CD8-positive, alpha-beta memory T cell (primary cell): Measurements from ENCODE around the gene MTOR. TPM values are rescaled to one million over a fixed set of nuclear protein-coding genes. Genes with fewer than 3 reads are reported as not detected.
"Not testable (repeated sequence)": the region's sequence is repeated elsewhere in the genome, so short reads cannot be mapped to it uniquely, and the experiment has no call there.

Source experiments
- CTCF ChIA-PET: fragments of 350-600 bp; sonication (Branson Sonifier 250); formaldehyde crosslinking; loops from one replicate; lab custom pipeline; 2021; ENCODE audit warnings: antibody characterized with exemption; lab: Charles Lee
- POLR2A ChIA-PET: fragments of 350-600 bp; sonication (Branson Sonifier 250); formaldehyde crosslinking; loops from one replicate; lab custom pipeline; 2021; ENCODE audit warnings: antibody characterized with exemption; lab: Charles Lee
- DNase-seq, 5 donors: peaks; one replicate each; pipeline versions ENCODE4 v3.0.0 to v3.0.0-alpha.2; 2020 to 2022; ENCODE audit warnings: mixed read lengths in 1 of 5
- H3K27ac ChIP-seq: one replicate; pipeline ENCODE4 v1.7.0; 2013; ENCODE audit warnings: low read depth, mild to moderate bottlenecking, low read length, moderate library complexity
- H3K27me3 ChIP-seq: 2 replicates; pipeline ENCODE4 v1.7.0; 2013; ENCODE audit warnings: low read length, mild to moderate bottlenecking; ENCODE audit not compliant: insufficient read depth, poor library complexity, severe bottlenecking
- H3K36me3 ChIP-seq: 2 replicates; pipeline ENCODE4 v1.7.0; 2013; ENCODE audit warnings: mild to moderate bottlenecking, low read length, moderate library complexity; ENCODE audit not compliant: insufficient read depth
- H3K4me1 ChIP-seq: 2 replicates; pipeline ENCODE4 v1.7.0; 2013; ENCODE audit warnings: mild to moderate bottlenecking, low read length, moderate library complexity; ENCODE audit not compliant: insufficient read depth
- H3K4me3 ChIP-seq: 2 replicates; pipeline ENCODE4 v1.7.0; 2013; ENCODE audit warnings: mild to moderate bottlenecking, low read length
- H3K9me3 ChIP-seq: 2 replicates; pipeline ENCODE4 v1.7.0; 2013; ENCODE audit warnings: mild to moderate bottlenecking, low read length
- H3K27ac Mint-ChIP-seq, 8 donors: one replicate each; pipeline ENCODE4 v1.8.0; 2020 to 2021; ENCODE audit warnings: mixed read lengths in 8 of 8, mild to moderate bottlenecking in 6 of 8, inconsistent platforms in 3 of 8, moderate library complexity in 3 of 8
- H3K27me3 Mint-ChIP-seq, 2 donors: one replicate each; pipeline ENCODE4 v1.8.0; 2020 to 2021; ENCODE audit warnings: mixed read lengths in 2 of 2, mild to moderate bottlenecking in 1 of 2, moderate library complexity in 1 of 2
- H3K36me3 Mint-ChIP-seq, 3 donors: one replicate each; pipeline ENCODE4 v1.8.0; 2020 to 2021; ENCODE audit warnings: mixed read lengths in 3 of 3, inconsistent platforms in 1 of 3, mild to moderate bottlenecking in 1 of 3
- H3K4me1 Mint-ChIP-seq, 3 donors: one replicate each; pipeline ENCODE4 v1.8.0; 2020 to 2021; ENCODE audit warnings: mixed read lengths in 3 of 3, inconsistent platforms in 1 of 3, mild to moderate bottlenecking in 1 of 3
- H3K4me3 Mint-ChIP-seq, 7 donors: one replicate each; pipeline ENCODE4 v1.8.0; 2020 to 2021; ENCODE audit warnings: mixed read lengths in 7 of 7, mild to moderate bottlenecking in 6 of 7, moderate library complexity in 4 of 7, inconsistent platforms in 2 of 7
- H3K9me3 Mint-ChIP-seq, 5 donors: one replicate each; pipeline ENCODE4 v1.8.0; 2020 to 2022; ENCODE audit warnings: mixed read lengths in 5 of 5, mild to moderate bottlenecking in 3 of 5, moderate library complexity in 2 of 5, inconsistent platforms in 1 of 5
- polyA plus RNA-seq: library from polyadenylated mRNA; unstranded; fragments of 300-500 nt; fragmentation: Illumina TruSeq; gene quantifications from one replicate; pipeline ENCODE4 v1.2.3, GENCODE V29; 2021
- total RNA-seq, 2 experiments: library from RNA; stranded (reverse); gene quantifications; one replicate each; pipeline ENCODE4 v1.2.3, GENCODE V29; 2021

Gene MTOR
- total and polyA plus RNA-seq, 3 experiments from 2014 or later = 8.0 to 55.2 (median 53.9) TPM

GRCh38 chr1:11067716-11068599 is 194.4 kb downstream of the MTOR start:
- no peak for DNase-seq
- Mint-ChIP-seq H3K4me3 (no peak overlapping the region), H3K9me3 (no peaks in the 10 kb centered on the region), H3K27ac (peak overlapping the region in 2 of 8 donors; percentile 54 to 84), H3K27me3 (no peaks in the 10 kb centered on the region), H3K36me3 (peaks cover 3 to 84% (median 22%) of the 10 kb centered on the region in 3 donors), H3K4me1 (peaks cover 5 to 8% (median 6%) of the 10 kb centered on the region in 3 donors)
- H3K4me1 ChIP-seq = peaks cover 4% of the 10 kb centered on the region
- H3K27me3 ChIP-seq = no peaks in the 10 kb centered on the region
- ChIA-PET POLR2A (no interaction called here), CTCF (interaction anchor here (1.8 kb wide), 1 partner anchor 31 kb away, joined by 5 read pairs; no protein-coding TSS in a partner anchor)
- no peak overlapping the region for H3K4me3 ChIP-seq
- no peak overlapping the region for H3K27ac ChIP-seq
- H3K9me3 ChIP-seq = no peaks in the 10 kb centered on the region
- peaks cover 55% of the 10 kb centered on the region for H3K36me3 ChIP-seq

- H3K27me3 ChIP-seq = no peaks in the 10 kb centered on the region
- H3K4me1 Mint-ChIP-seq = peaks cover 24 to 26% (median 25%) of the 10 kb centered on the region in 3 donors
- no peak overlapping the region for H3K27ac ChIP-seq
- no peak overlapping the region for H3K4me3 Mint-ChIP-seq
- no peaks in the 10 kb centered on the region for H3K9me3 ChIP-seq
- H3K36me3 Mint-ChIP-seq = peaks cover 3 to 69% (median 18%) of the 10 kb centered on the region in 3 donors
- ChIA-PET POLR2A (no interaction called here), CTCF (interaction anchor here (1.3 kb wide), 1 partner anchor 28 kb away, joined by 3 read pairs; no protein-coding TSS in a partner anchor)
- H3K9me3 Mint-ChIP-seq = no peaks in the 10 kb centered on the region
- no peaks in the 10 kb centered on the region for H3K27me3 Mint-ChIP-seq
- peaks cover 35% of the 10 kb centered on the region for H3K36me3 ChIP-seq
- H3K27ac Mint-ChIP-seq = no peak overlapping the region
- H3K4me3 ChIP-seq = no peak overlapping the region
- H3K4me1 ChIP-seq = peaks cover 15% of the 10 kb centered on the region
- no peak for DNase-seq
Observed at GRCh38 chr1:11065796-11066195, 196.6 kb downstream of the MTOR start.

DNA sequence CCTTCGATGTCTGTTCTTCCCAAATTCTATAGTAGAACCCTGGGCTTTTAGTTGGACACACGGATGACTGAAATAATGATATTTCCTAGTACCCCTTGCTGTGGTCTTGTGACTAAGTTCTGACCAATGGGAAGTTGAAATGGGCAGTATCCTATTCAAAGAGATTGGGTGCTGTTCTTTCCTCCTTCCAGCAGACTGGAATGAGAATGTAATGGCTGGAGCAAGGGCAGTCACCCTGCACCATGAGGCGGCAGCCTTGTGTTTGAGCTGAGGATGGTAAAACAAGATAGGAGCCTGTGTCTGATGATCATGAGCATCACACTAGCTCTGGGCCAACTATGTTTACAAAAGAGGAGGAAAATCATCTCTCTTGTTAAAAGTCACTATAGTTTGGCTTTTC is 197.4 kb downstream of the MTOR start:
- H3K27ac Mint-ChIP-seq = peak overlapping the region in 2 of 8 donors; percentile 27 to 55
- peaks cover 30 to 31% (median 31%) of the 10 kb centered on the region in 3 donors for H3K4me1 Mint-ChIP-seq
- Histone ChIP-seq H3K27me3 (no peaks in the 10 kb centered on the region), H3K36me3 (peaks cover 33% of the 10 kb centered on the region), H3K9me3 (no peaks in the 10 kb centered on the region), H3K4me1 (peaks cover 15% of the 10 kb centered on the region), H3K4me3 (no peak overlapping the region), H3K27ac (no peak overlapping the region)
- DNase-seq = no peak
- ChIA-PET POLR2A (interaction anchor here (0.7 kb wide), 1 partner anchor 617 kb away, joined by 5 read pairs; no protein-coding TSS in a partner anchor), CTCF (interaction anchor here (1.3 kb wide), 1 partner anchor 28 kb away, joined by 3 read pairs; no protein-coding TSS in a partner anchor)
- no peak overlapping the region for H3K4me3 Mint-ChIP-seq
- no peaks in the 10 kb centered on the region for H3K27me3 Mint-ChIP-seq
- no peaks in the 10 kb centered on the region for H3K9me3 Mint-ChIP-seq
- peaks cover 3 to 67% (median 18%) of the 10 kb centered on the region in 3 donors for H3K36me3 Mint-ChIP-seq

DNA sequence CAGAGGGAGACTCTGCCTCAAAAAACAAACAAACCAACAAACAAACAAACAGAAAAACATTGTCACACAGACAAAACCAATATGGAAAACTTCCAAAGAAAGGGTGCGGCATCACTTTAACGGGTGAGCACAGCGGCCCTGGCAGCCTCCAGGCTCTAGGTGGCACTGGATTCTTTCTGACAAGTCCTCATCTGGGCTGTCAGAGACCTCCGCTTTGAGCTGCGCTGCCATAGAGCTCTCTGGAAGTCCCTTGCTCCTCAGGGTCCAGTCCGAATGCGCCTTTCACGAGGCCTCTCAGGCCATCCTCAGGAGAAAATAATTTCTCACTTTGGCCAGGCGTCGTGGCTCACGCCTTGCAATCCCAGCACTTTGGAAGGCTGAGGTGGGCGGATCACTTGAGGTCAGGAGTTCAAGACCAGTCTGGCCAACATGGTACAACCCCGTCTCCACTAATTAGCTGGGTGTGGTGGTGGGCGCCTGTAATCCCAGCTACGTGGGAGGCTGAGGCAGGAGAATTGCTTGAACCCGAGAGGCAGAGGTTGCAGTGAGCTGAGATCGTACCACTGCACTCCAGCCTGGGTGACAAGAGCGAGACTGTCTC is 198.3 kb downstream of the MTOR start:
- Mint-ChIP-seq H3K4me3 (peak overlapping the region in 1 of 7 donors; percentile 24), H3K4me1 (peaks cover 32 to 34% (median 34%) of the 10 kb centered on the region in 3 donors), H3K27ac (peak overlapping the region in 1 of 8 donors; percentile 98), H3K36me3 (peaks cover 3 to 60% (median 15%) of the 10 kb centered on the region in 3 donors)
- Histone ChIP-seq H3K4me1 (peaks cover 17% of the 10 kb centered on the region), H3K36me3 (peaks cover 26% of the 10 kb centered on the region)
- H3K27ac ChIP-seq, H3K27me3 ChIP-seq, H3K4me3 ChIP-seq, H3K27me3 Mint-ChIP-seq, POLR2A ChIA-PET, DNase-seq, H3K9me3 ChIP-seq, H3K9me3 Mint-ChIP-seq: not testable (repeated sequence)
- CTCF ChIA-PET = interaction anchor here (1.1 kb wide), 1 partner anchor 26 kb away, joined by 3 read pairs; no protein-coding TSS in a partner anchor

DNA sequence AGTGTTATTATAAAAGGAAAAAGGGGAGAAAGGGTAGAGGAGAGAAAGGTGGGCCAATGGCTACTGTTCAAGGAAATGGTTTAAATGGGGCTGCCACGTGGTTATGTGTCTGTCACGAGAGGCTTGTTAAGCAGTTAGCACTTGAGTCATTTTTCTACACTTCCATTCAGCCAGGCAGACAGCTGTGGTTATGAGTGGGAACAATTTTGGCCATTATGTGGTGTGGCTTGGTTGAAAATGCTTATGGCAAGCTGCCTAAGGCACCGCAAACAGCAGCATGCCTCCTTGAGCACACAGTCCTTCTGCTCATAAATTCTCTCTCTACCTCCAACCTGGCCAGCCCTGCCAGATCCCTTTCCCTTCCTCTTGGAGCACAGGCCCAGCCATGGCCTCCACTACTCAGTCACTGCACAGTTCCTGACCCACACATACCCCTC is 199.4 kb downstream of the MTOR start:
- no peak overlapping the region for H3K4me3 ChIP-seq
- H3K4me1 Mint-ChIP-seq = peaks cover 30 to 40% (median 35%) of the 10 kb centered on the region in 3 donors
- H3K27me3 ChIP-seq = no peaks in the 10 kb centered on the region
- H3K36me3 Mint-ChIP-seq = peaks cover 3 to 50% (median 13%) of the 10 kb centered on the region in 3 donors
- CTCF ChIA-PET = no interaction called here
- H3K27ac Mint-ChIP-seq = peak overlapping the region; percentile 67 to 98 (median 90)
- peak overlapping the region in 5 of 7 donors; percentile 17 to 59 (median 55) for H3K4me3 Mint-ChIP-seq
- H3K9me3 Mint-ChIP-seq = no peaks in the 10 kb centered on the region
- peaks cover 15% of the 10 kb centered on the region for H3K36me3 ChIP-seq
- no peak overlapping the region for H3K27ac ChIP-seq
- H3K4me1 ChIP-seq = peaks cover 25% of the 10 kb centered on the region
- DNase-seq = peak in 2 of 5 donors; percentile 15 to 28
- no peaks in the 10 kb centered on the region for H3K27me3 Mint-ChIP-seq
- H3K9me3 ChIP-seq = no peaks in the 10 kb centered on the region
- POLR2A ChIA-PET = interaction anchor here (0.7 kb wide), 1 partner anchor 927 kb away, joined by 7 read pairs; no protein-coding TSS in a partner anchor

GRCh38 chr1:11061652-11062365 is 200.5 kb downstream of the MTOR start:
- Histone ChIP-seq H3K36me3 (peaks cover 11% of the 10 kb centered on the region), H3K27ac (peak overlapping the region; percentile 79), H3K27me3 (no peaks in the 10 kb centered on the region), H3K9me3 (no peaks in the 10 kb centered on the region), H3K4me3 (no peak overlapping the region), H3K4me1 (peaks cover 25% of the 10 kb centered on the region)
- no peaks in the 10 kb centered on the region for H3K9me3 Mint-ChIP-seq
- H3K27ac Mint-ChIP-seq = peak overlapping the region; percentile 82 to 99 (median 96)
- H3K4me3 Mint-ChIP-seq = peak overlapping the region; percentile 85 to 97 (median 91)
- DNase-seq = no peak
- ChIA-PET POLR2A (interaction anchor here (0.7 to 3.4 kb wide), 2 partner anchors 11 to 49 kb away, joined by 3 to 18 read pairs; partner anchors contain the start of gene TARDBP), CTCF (interaction anchor here (1.1 to 3.2 kb wide), 7 partner anchors 9 to 588 kb away, joined by 3 to 27 read pairs (median 4); partner anchors contain the start of gene TARDBP)
- H3K27me3 Mint-ChIP-seq = no peaks in the 10 kb centered on the region
- H3K36me3 Mint-ChIP-seq = peaks cover 3 to 47% (median 15%) of the 10 kb centered on the region in 3 donors
- H3K4me1 Mint-ChIP-seq = peaks cover 30 to 40% (median 35%) of the 10 kb centered on the region in 3 donors
